C4-2B (cell line): ENCODE measurements around the gene PLAGL1.
"Not testable (repeated sequence)": the region's sequence is repeated elsewhere in the genome, so short reads cannot be mapped to it uniquely, and the experiment has no call there.

Experiments used
- H3K27ac ChIP-seq: fragments of 450-650 bp; 2 replicates; pipeline ENCODE4 v1.5.1; 2017
- CTCF ChIP-seq: fragments of 450-650 bp; conservative IDR thresholded peaks from 2 replicates; pipeline ENCODE4 v1.5.1; 2017; ENCODE audit warnings: mild to moderate bottlenecking
- ZFX ChIP-seq: fragments of 450-650 bp; IDR thresholded peaks from 2 replicates; pipeline ENCODE4 v1.6.1; 2017

PLAGL1 gene

GRCh38 chr6:143934867-143935266 lies 73.2 kb downstream of the PLAGL1 start:
- TF ChIP-seq ZFX (no peak), CTCF (no peak)
- no peak overlapping the region for H3K27ac ChIP-seq

GRCh38 chr6:143934331-143934730 lies 73.7 kb downstream of the PLAGL1 start:
- no peak overlapping the region for H3K27ac ChIP-seq
- TF ChIP-seq ZFX (no peak), CTCF (no peak)

- TF ChIP-seq CTCF (no peak), ZFX (no peak)
- no peak overlapping the region for H3K27ac ChIP-seq
These were observed 78.1 kb downstream of the PLAGL1 start for GRCh38 chr6:143929975-143930374.

GRCh38 chr6:143928853-143929252 lies 79.2 kb downstream of the PLAGL1 start:
- no peak overlapping the region for H3K27ac ChIP-seq
- no peak for TF ChIP-seq CTCF
- no peak for TF ChIP-seq ZFX

- H3K27ac ChIP-seq = not testable (repeated sequence)
These were observed 91.0 kb downstream of the PLAGL1 start for GRCh38 chr6:143917026-143917425.

- TF ChIP-seq ZFX (no peak), CTCF (no peak)
- H3K27ac ChIP-seq = no peak overlapping the region
These were observed 95.4 kb downstream of the PLAGL1 start for GRCh38 chr6:143912671-143913070.

- H3K27ac ChIP-seq = no peak overlapping the region
These were observed 97.0 kb downstream of the PLAGL1 start for GRCh38 chr6:143911028-143911427.

More at GRCh38 chr6:143911028-143911427, 97.0 kb downstream of the PLAGL1 start:
- TF ChIP-seq ZFX (no peak), CTCF (no peak)
